OCI-LY3 (cell line): Measurements from ENCODE around the gene LRP1B.

Experiments
- H2AFZ ChIP-seq: fragments of 200-600, 300-600 bp; shearing (Covaris generic); 2 replicates; pipeline ENCODE4 v1.6.0; 2014; ENCODE audit warnings: antibody characterized with exemption, low read depth, low read length
- H3K27ac ChIP-seq: fragments of 200-600, 300-600 bp; sonication (generic); 2 replicates; pipeline ENCODE4 v1.5.1; 2014; ENCODE audit warnings: mild to moderate bottlenecking, low read length, moderate library complexity, mixed read lengths
- H3K27me3 ChIP-seq: fragments of 200-600, 300-600 bp; sonication (generic); 2 replicates; pipeline ENCODE4 v1.6.1; 2014; ENCODE audit warnings: low read depth, low read length, mixed read lengths
- H3K36me3 ChIP-seq: fragments of 200-600, 300-600 bp; sonication (generic); replicated peaks from 2 replicates; pipeline ENCODE3; 2014; ENCODE audit warnings: low read depth, low read length, mixed read lengths
- H3K4me1 ChIP-seq: fragments of 300-600, 200-600 bp; sonication (generic); 2 replicates; pipeline ENCODE4 v1.6.1; 2014; ENCODE audit warnings: low read length, mixed read lengths
- H3K4me2 ChIP-seq: fragments of 200-600, 300-600 bp; sonication (generic); 2 replicates; pipeline ENCODE4 v1.6.1; 2014; ENCODE audit warnings: low read length, mixed read lengths
- H3K4me3 ChIP-seq: fragments of 300-600, 200-600 bp; sonication (generic); 2 replicates; pipeline ENCODE4 v1.5.1; 2014; ENCODE audit warnings: antibody characterized with exemption, mild to moderate bottlenecking, low read length, moderate library complexity
- H3K79me2 ChIP-seq: fragments of 300-600, 200-600 bp; shearing (Covaris generic); 2 replicates; pipeline ENCODE4 v1.6.1; 2014; ENCODE audit warnings: mild to moderate bottlenecking, low read length, mixed read lengths
- H3K9ac ChIP-seq: fragments of 300-600, 200-600 bp; shearing (Covaris generic); 2 replicates; pipeline ENCODE4 v1.6.0; 2014; ENCODE audit warnings: mild to moderate bottlenecking, low read length, moderate library complexity
- H3K9me3 ChIP-seq: fragments of 200-600, 300-600 bp; shearing (Covaris generic); 2 replicates; pipeline ENCODE4 v1.6.1; 2014; ENCODE audit warnings: low read length, mixed read lengths; ENCODE audit not compliant: insufficient read depth
- H4K20me1 ChIP-seq: fragments of 200-600, 300-600 bp; sonication (generic); 2 replicates; pipeline ENCODE4 v1.6.1; 2016; ENCODE audit warnings: low read length, mixed read lengths; ENCODE audit not compliant: insufficient read depth
- CTCF ChIP-seq: fragments of 200-600, 300-600 bp; sonication (generic); IDR thresholded peaks from 2 replicates; pipeline ENCODE4 v1.5.1; 2014; ENCODE audit warnings: antibody characterized with exemption, low read length, low read depth
- EZH2phosphoT487 ChIP-seq: fragments of 200-600 bp; shearing (Covaris generic); IDR thresholded peaks from 2 replicates; pipeline ENCODE4 v1.6.1; 2018; ENCODE audit warnings: antibody characterized with exemption, mixed run types, low read depth

LRP1B gene

GRCh38 chr2:142041105-142041504, 89.7 kb downstream of the LRP1B start:
- Histone ChIP-seq H3K9ac (no peak overlapping the region), H2AFZ (no peak overlapping the region), H4K20me1 (no peaks in the 10 kb centered on the region), H3K4me2 (no peak overlapping the region), H3K27me3 (no peaks in the 10 kb centered on the region), H3K4me3 (no peak overlapping the region), H3K36me3 (no peaks in the 10 kb centered on the region), H3K79me2 (no peaks in the 10 kb centered on the region), H3K27ac (no peak overlapping the region), H3K4me1 (peaks cover 5% of the 10 kb centered on the region; the same call in 1 of the 2 replicates), H3K9me3 (no peaks in the 10 kb centered on the region)
- TF ChIP-seq CTCF (no peak), EZH2phosphoT487 (no peak)

DNA sequence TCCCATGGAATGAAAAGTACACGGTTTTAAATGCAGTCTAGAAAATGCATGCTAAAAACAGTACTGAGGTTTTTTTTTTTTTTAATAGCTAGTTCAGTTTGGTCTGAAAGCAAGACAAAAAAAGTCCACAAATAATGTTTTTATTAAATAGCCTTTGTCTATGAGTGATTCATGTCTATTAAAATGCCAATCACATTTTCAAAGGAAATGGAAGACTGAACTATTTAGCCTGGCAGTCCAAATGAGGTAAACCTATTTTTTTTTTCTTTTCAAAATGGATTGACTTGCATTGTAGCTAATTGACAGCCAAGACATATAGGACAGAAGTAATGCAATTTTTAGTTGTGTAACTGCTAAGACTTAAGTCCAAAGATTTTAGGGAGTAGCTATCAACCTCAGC, 90.3 kb downstream of the LRP1B start:
- Histone ChIP-seq H3K27ac (no peak overlapping the region), H3K27me3 (no peaks in the 10 kb centered on the region), H3K4me3 (no peak overlapping the region), H2AFZ (no peak overlapping the region), H4K20me1 (no peaks in the 10 kb centered on the region), H3K4me2 (no peak overlapping the region), H3K9ac (no peak overlapping the region), H3K4me1 (peaks cover 5% of the 10 kb centered on the region; the same call in 1 of the 2 replicates), H3K79me2 (no peaks in the 10 kb centered on the region), H3K36me3 (no peaks in the 10 kb centered on the region), H3K9me3 (no peaks in the 10 kb centered on the region)
- TF ChIP-seq CTCF (no peak), EZH2phosphoT487 (no peak)

GRCh38 chr2:142038826-142039225, 92.0 kb downstream of the LRP1B start:
- Histone ChIP-seq H2AFZ (no peak overlapping the region), H3K4me2 (no peak overlapping the region), H3K9ac (no peak overlapping the region), H4K20me1 (no peaks in the 10 kb centered on the region), H3K4me1 (peaks cover 5% of the 10 kb centered on the region; the same call in 1 of the 2 replicates), H3K27ac (no peak overlapping the region), H3K79me2 (no peaks in the 10 kb centered on the region), H3K36me3 (no peaks in the 10 kb centered on the region), H3K9me3 (no peaks in the 10 kb centered on the region), H3K4me3 (no peak overlapping the region), H3K27me3 (no peaks in the 10 kb centered on the region)
- TF ChIP-seq EZH2phosphoT487 (no peak), CTCF (no peak)

GRCh38 chr2:142037744-142038143, 93.1 kb downstream of the LRP1B start:
- Histone ChIP-seq H4K20me1 (no peaks in the 10 kb centered on the region), H3K27ac (no peak overlapping the region), H3K79me2 (no peaks in the 10 kb centered on the region), H3K4me3 (no peak overlapping the region), H3K36me3 (no peaks in the 10 kb centered on the region), H3K9ac (no peak overlapping the region), H3K4me1 (peaks cover 5% of the 10 kb centered on the region; the same call in 1 of the 2 replicates), H3K27me3 (no peaks in the 10 kb centered on the region), H2AFZ (no peak overlapping the region), H3K9me3 (no peaks in the 10 kb centered on the region), H3K4me2 (no peak overlapping the region)
- TF ChIP-seq EZH2phosphoT487 (no peak), CTCF (no peak)
